Osteocyte (in vitro differentiated cells): ENCODE data around the gene VIPR1. TPM values are rescaled to one million over a fixed set of nuclear protein-coding genes. Genes with fewer than 3 reads are reported as not detected.

Experiments
- DNase-seq: peaks from one replicate; pipeline ENCODE4 v3.0.0; 2021; ENCODE audit warnings: mixed read lengths; ENCODE audit not compliant: unreplicated experiment; ENCODE audit errors: extremely low spot score
- H3K27ac Mint-ChIP-seq: one replicate; pipeline ENCODE4 v1.8.0; 2021; ENCODE audit warnings: mild to moderate bottlenecking, mixed read lengths; ENCODE audit not compliant: unreplicated experiment
- H3K27me3 Mint-ChIP-seq: one replicate; pipeline ENCODE4 v1.8.0; 2021; ENCODE audit warnings: mixed read lengths; ENCODE audit not compliant: unreplicated experiment
- H3K36me3 Mint-ChIP-seq: one replicate; pipeline ENCODE4 v1.8.0; 2021; ENCODE audit warnings: mixed read lengths; ENCODE audit not compliant: unreplicated experiment
- H3K4me1 Mint-ChIP-seq: one replicate; pipeline ENCODE4 v1.8.0; 2021; ENCODE audit warnings: mixed read lengths; ENCODE audit not compliant: unreplicated experiment
- H3K4me3 Mint-ChIP-seq: one replicate; pipeline ENCODE4 v1.8.0; 2021; ENCODE audit warnings: mild to moderate bottlenecking, moderate library complexity, mixed read lengths; ENCODE audit not compliant: unreplicated experiment
- H3K9me3 Mint-ChIP-seq: one replicate; pipeline ENCODE4 v1.8.0; 2021; ENCODE audit warnings: mixed read lengths; ENCODE audit not compliant: unreplicated experiment
- CTCF ChIP-seq: fragments of 200-600 bp; sonication (generic); IDR thresholded peaks from 2 replicates; pipeline ENCODE4 v1.5.0; 2021; ENCODE audit warnings: antibody characterized with exemption, mild to moderate bottlenecking, moderate library complexity
- total RNA-seq: library from RNA; stranded (reverse); gene quantifications from 2 replicates; pipeline ENCODE4 v1.2.1, GENCODE V29; 2021

VIPR1 gene
- total RNA-seq, 1 donor from 2014 or later: 8.9 TPM

- no peaks in the 10 kb centered on the region for H3K9me3 Mint-ChIP-seq
- no peaks in the 10 kb centered on the region for H3K36me3 Mint-ChIP-seq
- TF ChIP-seq CTCF: no peak
- no peak overlapping the region for H3K4me3 Mint-ChIP-seq
- DNase-seq: no peak
- H3K27me3 Mint-ChIP-seq: peaks cover 30% of the 10 kb centered on the region
- H3K27ac Mint-ChIP-seq: no peak overlapping the region
- H3K4me1 Mint-ChIP-seq: no peaks in the 10 kb centered on the region
Measured at GRCh38 chr3:42511736-42512135, 9.3 kb downstream of the VIPR1 start.

GRCh38 chr3:42513121-42513520 is 10.7 kb downstream of the VIPR1 start:
- no peak overlapping the region for H3K27ac Mint-ChIP-seq
- no peaks in the 10 kb centered on the region for H3K4me1 Mint-ChIP-seq
- no peak for TF ChIP-seq CTCF
- H3K9me3 Mint-ChIP-seq: no peaks in the 10 kb centered on the region
- peaks cover 21% of the 10 kb centered on the region for H3K27me3 Mint-ChIP-seq
- DNase-seq: no peak
- H3K36me3 Mint-ChIP-seq: no peaks in the 10 kb centered on the region
- H3K4me3 Mint-ChIP-seq: no peak overlapping the region

- no peaks in the 10 kb centered on the region for H3K9me3 Mint-ChIP-seq
- DNase-seq: no peak
Measured at GRCh38 chr3:42513521-42513920, 11.1 kb downstream of the VIPR1 start.

GRCh38 chr3:42514876-42515275 is 12.4 kb downstream of the VIPR1 start:
- H3K27me3 Mint-ChIP-seq: peaks cover 12% of the 10 kb centered on the region
- no peak for TF ChIP-seq CTCF
- no peaks in the 10 kb centered on the region for H3K9me3 Mint-ChIP-seq
- no peaks in the 10 kb centered on the region for H3K36me3 Mint-ChIP-seq
- H3K4me3 Mint-ChIP-seq: no peak overlapping the region
- H3K27ac Mint-ChIP-seq: no peak overlapping the region
- no peaks in the 10 kb centered on the region for H3K4me1 Mint-ChIP-seq
- DNase-seq: no peak

More at GRCh38 chr3:42513521-42513920, 11.1 kb downstream of the VIPR1 start:
- H3K27ac Mint-ChIP-seq: no peak overlapping the region
- no peak overlapping the region for H3K4me3 Mint-ChIP-seq
- no peaks in the 10 kb centered on the region for H3K4me1 Mint-ChIP-seq
- no peaks in the 10 kb centered on the region for H3K36me3 Mint-ChIP-seq
- peaks cover 20% of the 10 kb centered on the region for H3K27me3 Mint-ChIP-seq
- TF ChIP-seq CTCF: no peak

- no peak overlapping the region for H3K27ac Mint-ChIP-seq
- DNase-seq: no peak
- H3K36me3 Mint-ChIP-seq: no peaks in the 10 kb centered on the region
- H3K4me3 Mint-ChIP-seq: no peak overlapping the region
- no peak for TF ChIP-seq CTCF
- H3K4me1 Mint-ChIP-seq: no peaks in the 10 kb centered on the region
- peaks cover 8% of the 10 kb centered on the region for H3K27me3 Mint-ChIP-seq
- no peaks in the 10 kb centered on the region for H3K9me3 Mint-ChIP-seq
Measured at GRCh38 chr3:42515391-42515916, 13.0 kb downstream of the VIPR1 start.
